MCF 10A (cell line): ENCODE results near the gene CACNA2D1. TPM values are rescaled to one million over a fixed set of nuclear protein-coding genes. Genes with fewer than 3 reads are reported as not detected.

Experiments used
- BruUV-seq: library from RNA; stranded (reverse); fragments of 400-500 nt; replicated peaks from 2 replicates; lab custom pipeline; 2021; lab: Mats Ljungman, UMichigan
- CTCF ChIA-PET: fragments of 300-600 bp; sonication (Branson Sonifier 250); formaldehyde crosslinking; extraction: SDS; loops from one replicate; lab custom pipeline; 2021; ENCODE audit warnings: antibody characterized with exemption, inconsistent platforms; lab: Yijun Ruan, JAX
- POLR2A ChIA-PET: fragments of 300-600, 350-650 bp; sonication (Branson Sonifier 250); formaldehyde crosslinking; extraction: SDS; loops from one replicate; lab custom pipeline; 2020; ENCODE audit warnings: antibody characterized with exemption, inconsistent platforms; lab: Yijun Ruan, JAX
- DNase-seq: peaks from one replicate; pipeline ENCODE4 v3.0.0-alpha.2; 2018; ENCODE audit not compliant: unreplicated experiment
- H3K27ac Mint-ChIP-seq: one replicate; pipeline ENCODE4 v1.8.0; 2022; ENCODE audit warnings: mild to moderate bottlenecking, low read depth, mixed read lengths; ENCODE audit not compliant: unreplicated experiment
- H3K27me3 Mint-ChIP-seq: one replicate; pipeline ENCODE4 v1.8.0; 2022; ENCODE audit warnings: mixed read lengths; ENCODE audit not compliant: insufficient read depth, unreplicated experiment
- H3K36me3 Mint-ChIP-seq: one replicate; pipeline ENCODE4 v1.8.0; 2022; ENCODE audit warnings: mild to moderate bottlenecking, moderate library complexity, mixed read lengths; ENCODE audit not compliant: insufficient read depth, unreplicated experiment
- H3K4me1 Mint-ChIP-seq: one replicate; pipeline ENCODE4 v1.8.0; 2022; ENCODE audit warnings: mixed read lengths; ENCODE audit not compliant: insufficient read depth, unreplicated experiment
- H3K4me3 Mint-ChIP-seq: one replicate; pipeline ENCODE4 v1.8.0; 2022; ENCODE audit warnings: mild to moderate bottlenecking, moderate library complexity, mixed read lengths; ENCODE audit not compliant: unreplicated experiment
- H3K9me3 Mint-ChIP-seq: one replicate; pipeline ENCODE4 v1.8.0; 2022; ENCODE audit warnings: mixed read lengths; ENCODE audit not compliant: unreplicated experiment
- intact Hi-C: fragments of 100-400 bp; cut with micrococcal nuclease; formaldehyde crosslinking; loops from 2 replicates; pipeline ENCODE4 v1.14.1; 2022
- total RNA-seq: library from RNA; stranded (reverse); gene quantifications from 2 replicates; pipeline ENCODE4 v1.2.3, GENCODE V29; 2022
- TF ChIP-seq, protein P1 (sequence below): fragments of 200-600 bp; IDR thresholded peaks from one replicate; pipeline ENCODE4 v1.8.0; 2022; ENCODE audit warnings: antibody characterized with exemption, mild to moderate bottlenecking; ENCODE audit not compliant: unreplicated experiment

CACNA2D1 gene
- total RNA-seq, 1 experiment from 2014 or later: not detected

GRCh38 chr7:82081644-82082224, 361.8 kb downstream of the CACNA2D1 start:
- H3K27me3 Mint-ChIP-seq: peaks cover 54% of the 10 kb centered on the region
- BruUV-seq: no TSS peak
- CTCF ChIA-PET: no interaction called here
- H3K36me3 Mint-ChIP-seq: no peaks in the 10 kb centered on the region
- H3K27ac Mint-ChIP-seq: no peak overlapping the region
- POLR2A ChIA-PET: no interaction called here
- no peaks in the 10 kb centered on the region for H3K9me3 Mint-ChIP-seq
- H3K4me3 Mint-ChIP-seq: no peak overlapping the region
- TF ChIP-seq, protein P1, sequence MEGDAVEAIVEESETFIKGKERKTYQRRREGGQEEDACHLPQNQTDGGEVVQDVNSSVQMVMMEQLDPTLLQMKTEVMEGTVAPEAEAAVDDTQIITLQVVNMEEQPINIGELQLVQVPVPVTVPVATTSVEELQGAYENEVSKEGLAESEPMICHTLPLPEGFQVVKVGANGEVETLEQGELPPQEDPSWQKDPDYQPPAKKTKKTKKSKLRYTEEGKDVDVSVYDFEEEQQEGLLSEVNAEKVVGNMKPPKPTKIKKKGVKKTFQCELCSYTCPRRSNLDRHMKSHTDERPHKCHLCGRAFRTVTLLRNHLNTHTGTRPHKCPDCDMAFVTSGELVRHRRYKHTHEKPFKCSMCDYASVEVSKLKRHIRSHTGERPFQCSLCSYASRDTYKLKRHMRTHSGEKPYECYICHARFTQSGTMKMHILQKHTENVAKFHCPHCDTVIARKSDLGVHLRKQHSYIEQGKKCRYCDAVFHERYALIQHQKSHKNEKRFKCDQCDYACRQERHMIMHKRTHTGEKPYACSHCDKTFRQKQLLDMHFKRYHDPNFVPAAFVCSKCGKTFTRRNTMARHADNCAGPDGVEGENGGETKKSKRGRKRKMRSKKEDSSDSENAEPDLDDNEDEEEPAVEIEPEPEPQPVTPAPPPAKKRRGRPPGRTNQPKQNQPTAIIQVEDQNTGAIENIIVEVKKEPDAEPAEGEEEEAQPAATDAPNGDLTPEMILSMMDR: no peak
- DNase-seq: no peak
- H3K4me1 Mint-ChIP-seq: no peaks in the 10 kb centered on the region
- intact Hi-C loops: no loop called here

DNA sequence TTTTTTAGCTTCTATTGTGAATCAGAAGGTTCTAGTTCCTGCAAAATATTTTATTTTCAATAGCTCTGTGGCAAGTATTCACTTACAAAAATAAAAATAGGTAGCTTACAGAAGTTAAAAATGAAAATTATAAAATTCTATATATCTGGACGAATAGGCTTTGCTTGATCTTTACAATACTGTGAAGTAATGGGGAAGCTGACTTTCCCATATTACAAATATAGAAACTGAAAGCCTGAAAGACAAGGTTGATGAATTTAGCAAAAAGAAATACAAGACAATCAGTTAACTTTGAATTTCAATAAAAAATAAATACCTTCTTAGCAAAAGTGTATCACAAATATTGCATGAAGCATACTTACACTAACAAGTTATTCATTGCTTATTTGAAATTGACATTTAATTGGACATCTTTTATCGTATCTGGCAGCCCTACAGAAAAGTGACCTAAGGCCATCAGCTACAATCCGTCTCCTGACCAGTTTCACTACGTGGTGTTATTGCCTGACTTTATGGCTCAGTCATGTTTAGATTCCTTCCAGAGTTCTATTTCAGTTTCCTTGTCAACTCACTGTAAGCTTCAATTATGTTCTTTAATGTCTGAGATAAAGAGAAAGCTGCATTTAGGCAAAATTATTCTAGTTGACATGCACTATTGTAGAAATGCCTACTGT, 363.2 kb downstream of the CACNA2D1 start:
- Mint-ChIP-seq H3K27ac (no peak overlapping the region), H3K4me1 (no peaks in the 10 kb centered on the region), H3K27me3 (peaks cover 66% of the 10 kb centered on the region), H3K4me3 (no peak overlapping the region), H3K9me3 (no peaks in the 10 kb centered on the region), H3K36me3 (no peaks in the 10 kb centered on the region)
- no peak for DNase-seq
- no TSS peak for BruUV-seq
- intact Hi-C loops: no loop called here
- POLR2A ChIA-PET: no interaction called here
- TF ChIP-seq, protein P1: no peak
- CTCF ChIA-PET: no interaction called here

- BruUV-seq: no TSS peak
- ChIA-PET POLR2A (no interaction called here), CTCF (no interaction called here)
- Mint-ChIP-seq H3K4me3 (no peak overlapping the region), H3K36me3 (no peaks in the 10 kb centered on the region), H3K9me3 (no peaks in the 10 kb centered on the region), H3K27ac (no peak overlapping the region), H3K27me3 (peaks cover 75% of the 10 kb centered on the region), H3K4me1 (no peaks in the 10 kb centered on the region)
- TF ChIP-seq, protein P1: no peak
- DNase-seq: no peak
- intact Hi-C loops: no loop called here
Observed at GRCh38 chr7:82079527-82079926, 364.1 kb downstream of the CACNA2D1 start.

- TF ChIP-seq, protein P1: no peak
- Mint-ChIP-seq H3K36me3 (no peaks in the 10 kb centered on the region), H3K4me1 (no peaks in the 10 kb centered on the region), H3K9me3 (no peaks in the 10 kb centered on the region), H3K27ac (no peak overlapping the region), H3K4me3 (no peak overlapping the region), H3K27me3 (peaks cover 82% of the 10 kb centered on the region)
- intact Hi-C loops: no loop called here
- POLR2A ChIA-PET: no interaction called here
- no TSS peak for BruUV-seq
- CTCF ChIA-PET: no interaction called here
- no peak for DNase-seq
Observed at GRCh38 chr7:82078807-82079206, 364.8 kb downstream of the CACNA2D1 start.
